NCI-H2227 (cell line): ENCODE data around the gene CDX2.
"Not testable (repeated sequence)": the region's sequence is repeated elsewhere in the genome, so short reads cannot be mapped to it uniquely, and the experiment has no call there.

Experiments used
- DNase-seq: peaks from one replicate; lab custom pipeline; 2025; ENCODE audit not compliant: unreplicated experiment; lab: John Stamatoyannopoulos, UW

The CDX2 gene, protein sequence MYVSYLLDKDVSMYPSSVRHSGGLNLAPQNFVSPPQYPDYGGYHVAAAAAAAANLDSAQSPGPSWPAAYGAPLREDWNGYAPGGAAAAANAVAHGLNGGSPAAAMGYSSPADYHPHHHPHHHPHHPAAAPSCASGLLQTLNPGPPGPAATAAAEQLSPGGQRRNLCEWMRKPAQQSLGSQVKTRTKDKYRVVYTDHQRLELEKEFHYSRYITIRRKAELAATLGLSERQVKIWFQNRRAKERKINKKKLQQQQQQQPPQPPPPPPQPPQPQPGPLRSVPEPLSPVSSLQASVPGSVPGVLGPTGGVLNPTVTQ

DNA sequence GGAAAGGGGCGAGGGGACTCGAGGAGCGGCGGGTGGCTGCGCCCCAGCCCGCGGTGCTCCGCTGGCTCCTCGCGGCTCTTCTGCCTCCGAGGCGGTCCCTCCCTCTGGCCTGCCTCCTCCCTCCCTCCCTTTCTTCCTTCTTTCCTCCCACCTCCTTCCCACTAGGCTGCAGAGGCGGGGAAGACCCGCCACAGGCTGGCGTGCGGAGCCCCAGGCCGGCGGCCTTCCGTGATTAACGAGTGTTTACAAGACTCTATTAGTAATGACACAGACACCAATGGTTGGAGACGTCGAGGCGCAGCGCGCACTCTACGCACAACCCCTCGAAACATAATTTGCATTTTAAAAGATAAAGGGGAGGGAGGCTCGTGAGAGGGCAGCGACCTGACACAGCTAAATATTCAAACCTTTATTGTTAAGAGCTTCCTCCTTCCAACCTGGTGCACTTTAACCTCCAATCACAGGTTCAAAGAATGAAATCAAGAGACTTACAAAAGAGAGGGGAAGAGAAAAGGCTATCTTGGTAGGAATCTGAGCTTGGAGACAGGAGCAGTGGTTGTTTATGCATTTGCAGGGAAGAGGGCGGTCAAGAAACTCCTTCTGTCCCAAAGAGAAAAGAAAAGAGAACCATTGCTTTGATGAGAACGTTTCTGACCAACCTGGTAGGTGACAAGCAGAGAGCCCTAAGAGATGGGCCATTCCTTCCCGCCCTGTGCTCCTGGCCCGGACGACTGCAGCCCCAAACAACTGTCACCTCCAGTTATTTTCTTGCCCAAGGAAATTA, at the start of gene CDX2:
Gene CDX2, minus strand, starts transcription at position 234 of the 784 bp plus-strand sequence. CDS start 309 bp downstream, outside the sequence.
- DNase-seq = no peak

DNA sequence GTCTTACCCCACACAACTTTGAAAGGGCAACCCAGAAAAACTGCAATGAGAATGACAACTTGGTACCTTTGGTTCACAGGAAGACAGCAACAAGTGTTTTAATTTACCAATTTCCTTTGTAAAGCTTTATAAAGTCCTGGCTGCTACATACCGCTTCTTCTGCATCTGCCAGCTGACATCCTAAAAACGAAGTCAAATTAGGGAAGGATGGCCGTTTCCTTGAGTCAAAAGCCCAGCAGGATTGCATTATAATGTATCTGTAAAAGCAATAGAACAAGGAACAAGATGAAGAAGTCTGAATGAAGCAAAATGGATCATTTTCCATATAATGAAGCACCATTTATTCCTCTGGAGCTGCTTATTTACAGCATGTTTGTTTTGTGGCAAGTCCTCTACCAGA, 45.2 kb upstream of the CDX2 start:
- DNase-seq = no peak

DNA sequence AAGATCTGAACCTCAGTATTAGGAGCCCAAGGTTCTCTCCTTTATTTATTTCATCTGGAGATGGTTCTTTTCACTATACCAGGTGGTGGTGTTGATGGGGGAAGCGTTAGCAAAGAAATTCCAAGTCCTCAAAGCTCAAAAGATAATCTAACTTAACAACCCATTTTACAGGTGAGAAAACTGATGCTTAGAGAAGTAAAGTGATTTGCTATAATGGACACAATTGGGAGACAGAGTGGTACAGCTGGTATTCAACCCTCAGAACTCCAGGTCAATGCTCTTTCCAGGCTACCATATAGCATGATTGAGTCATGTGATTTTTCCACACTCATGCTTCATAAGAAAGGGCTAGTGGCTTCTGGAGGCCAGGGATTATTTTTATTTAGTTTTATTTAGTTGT, 44.4 kb upstream of the CDX2 start:
- no peak for DNase-seq

DNA sequence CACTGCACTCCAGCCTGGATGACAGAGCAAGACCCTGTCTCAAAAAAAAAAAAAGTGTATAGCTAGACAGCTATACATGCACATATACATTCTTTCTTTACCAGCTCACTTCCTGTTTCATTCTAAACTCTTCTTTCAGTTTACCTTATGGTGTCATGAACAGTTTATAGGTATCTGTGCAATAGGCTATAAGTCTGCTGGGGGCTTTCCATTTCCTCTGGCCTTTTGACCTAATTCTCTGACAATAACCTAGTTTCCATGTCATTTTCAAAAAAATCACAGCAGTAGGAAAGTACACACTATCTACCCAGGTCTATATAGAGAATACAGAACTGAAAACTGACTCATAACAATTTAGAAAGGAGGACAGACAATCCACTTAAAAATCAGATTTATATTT, 43.8 kb upstream of the CDX2 start:
- no peak for DNase-seq

DNA sequence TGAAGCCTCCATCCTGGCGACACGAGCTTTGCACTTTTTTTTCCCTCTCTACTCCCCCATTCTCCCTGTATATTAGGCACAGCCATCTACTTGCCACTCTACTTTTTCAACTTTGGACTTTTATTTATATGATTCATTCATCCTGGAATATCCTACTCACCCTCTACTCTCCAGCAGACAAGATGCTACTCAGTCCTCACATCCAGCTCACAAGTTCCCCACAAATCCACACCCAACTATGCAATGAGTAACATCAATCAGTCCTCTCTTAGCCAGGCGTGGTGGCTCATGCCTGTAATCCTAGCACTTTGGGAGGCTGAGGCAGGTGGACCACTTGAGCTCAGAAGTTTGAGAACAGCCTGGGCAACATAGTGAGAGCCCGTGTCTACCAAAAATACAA, 43.3 kb upstream of the CDX2 start:
- no peak for DNase-seq

DNA sequence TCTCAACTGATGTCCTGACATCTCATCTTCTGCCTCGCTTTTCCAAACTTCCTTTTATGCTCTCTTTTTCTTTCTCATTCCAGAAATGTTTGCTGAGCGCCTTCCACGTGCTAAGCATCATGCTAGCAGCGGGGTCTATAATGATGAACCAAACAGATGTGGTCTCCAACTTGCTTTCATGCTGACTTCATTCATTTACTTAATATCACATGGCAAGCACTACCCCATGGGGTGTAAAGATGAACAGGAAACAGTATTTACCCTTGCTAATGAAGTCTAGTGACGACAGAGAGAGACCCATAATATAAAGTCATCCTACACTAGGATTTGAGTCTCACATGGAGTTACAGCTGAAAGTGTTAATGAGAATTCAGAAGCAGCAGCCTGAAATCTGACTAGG, 40.9 kb upstream of the CDX2 start:
- no peak for DNase-seq

DNA sequence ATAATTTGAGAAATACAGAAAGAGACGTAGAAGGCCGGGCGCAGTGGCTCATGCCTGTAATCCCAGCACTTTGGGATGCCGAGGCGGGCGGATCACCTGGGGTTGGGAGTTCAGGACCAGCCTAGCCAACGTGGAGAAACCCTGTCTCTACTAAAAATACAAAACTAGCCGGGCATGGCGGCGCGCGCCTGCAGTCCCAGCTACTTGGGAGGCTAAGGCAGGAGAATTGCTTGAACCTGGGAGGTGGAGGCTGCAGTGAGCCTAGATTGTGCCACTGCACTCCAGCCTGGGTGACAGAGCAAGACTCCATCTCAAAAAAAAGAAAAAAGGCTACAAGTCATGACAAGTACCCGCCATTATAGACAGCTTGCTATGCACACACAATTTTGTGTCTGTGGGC, 35.9 kb upstream of the CDX2 start:
- not testable (repeated sequence) for DNase-seq

DNA sequence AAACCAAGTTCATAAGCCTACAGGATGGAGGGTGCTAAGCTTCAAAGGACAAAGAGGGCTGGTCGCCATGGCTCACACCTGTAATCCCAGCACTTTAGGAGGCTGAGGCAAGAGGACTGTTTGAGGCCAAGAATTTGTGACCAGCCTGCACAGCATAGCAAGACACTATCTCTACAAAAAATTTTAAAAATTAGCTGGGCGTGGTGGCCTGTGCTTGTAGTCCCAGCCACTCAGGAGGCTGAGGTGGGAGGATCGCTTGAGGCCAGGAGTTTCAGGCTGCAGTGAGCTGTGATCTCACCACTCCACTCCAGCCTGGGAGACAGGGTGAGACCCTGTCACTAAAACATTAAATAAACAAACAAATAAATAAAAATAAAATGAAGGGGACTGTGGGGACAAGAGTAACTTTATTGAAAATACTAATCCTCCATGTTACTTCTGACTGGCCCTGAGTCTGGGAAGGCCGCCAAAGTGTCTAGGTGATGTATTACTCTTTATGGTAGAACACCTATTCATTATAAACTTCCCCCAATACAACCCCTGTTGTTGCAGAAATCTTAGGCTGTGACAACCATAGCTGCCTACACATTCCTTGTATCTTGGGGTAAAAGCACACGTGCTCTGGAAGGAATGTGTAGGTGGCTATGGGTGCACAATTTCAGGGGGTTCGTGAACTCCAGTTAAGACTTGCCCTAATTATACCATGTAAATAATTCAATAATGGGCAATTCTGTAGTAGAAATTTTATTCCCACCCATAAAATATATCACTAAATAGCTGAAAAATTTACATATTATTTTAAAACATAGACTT, 34.0 kb upstream of the CDX2 start:
- no peak for DNase-seq

DNA sequence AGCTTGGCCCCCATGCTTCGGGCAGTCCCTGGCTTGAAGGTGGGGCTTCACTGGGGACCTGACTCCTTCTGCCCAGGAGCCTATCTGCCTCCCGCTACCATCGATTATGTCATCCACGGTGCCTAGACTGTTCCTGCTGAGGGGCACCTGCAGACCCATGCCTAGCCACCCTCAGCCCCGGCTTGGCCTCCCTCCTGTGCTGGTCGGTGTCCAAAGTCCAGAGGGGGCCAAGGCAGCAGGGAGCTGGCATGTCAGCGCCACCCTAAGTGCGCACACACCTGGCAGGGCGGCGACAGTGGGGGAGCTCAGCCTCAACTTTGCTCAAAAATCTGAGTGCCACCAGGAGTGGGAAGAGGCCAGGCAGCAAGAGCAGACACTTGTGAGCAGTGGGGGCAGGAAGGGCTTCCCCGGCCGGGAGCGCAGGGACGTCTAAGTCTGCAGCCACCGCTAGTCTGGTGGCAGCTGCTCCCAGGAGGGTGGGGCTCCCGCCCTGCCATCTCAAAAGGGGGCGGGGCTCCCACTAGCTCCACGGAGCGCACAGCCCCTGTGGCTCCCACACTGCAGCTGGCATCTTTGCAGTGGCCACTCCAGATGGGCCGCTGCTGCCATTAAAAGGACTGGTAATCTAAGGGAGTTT, 32.8 kb upstream of the CDX2 start:
- DNase-seq = peak; percentile 1

DNA sequence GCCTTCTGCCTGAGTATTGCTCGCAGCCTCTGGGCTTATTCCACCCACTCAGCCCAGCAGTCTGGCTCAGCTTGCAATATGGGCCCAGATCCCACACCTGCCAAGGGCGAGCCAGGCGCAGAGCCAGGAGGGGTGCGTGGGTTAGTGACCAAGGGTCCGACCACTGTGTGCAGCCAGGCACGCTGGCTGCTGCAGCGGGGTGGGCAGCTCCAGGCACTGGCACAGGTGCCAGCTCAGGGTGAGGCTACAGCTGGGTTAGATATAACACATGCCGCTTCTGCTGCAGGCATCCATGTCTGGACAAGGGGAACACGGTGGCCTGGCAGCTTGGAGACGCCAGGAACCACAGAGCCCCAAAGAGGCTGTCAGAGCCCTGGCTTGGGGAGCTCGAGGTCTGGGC, 31.9 kb upstream of the CDX2 start:
- DNase-seq = no peak

DNA sequence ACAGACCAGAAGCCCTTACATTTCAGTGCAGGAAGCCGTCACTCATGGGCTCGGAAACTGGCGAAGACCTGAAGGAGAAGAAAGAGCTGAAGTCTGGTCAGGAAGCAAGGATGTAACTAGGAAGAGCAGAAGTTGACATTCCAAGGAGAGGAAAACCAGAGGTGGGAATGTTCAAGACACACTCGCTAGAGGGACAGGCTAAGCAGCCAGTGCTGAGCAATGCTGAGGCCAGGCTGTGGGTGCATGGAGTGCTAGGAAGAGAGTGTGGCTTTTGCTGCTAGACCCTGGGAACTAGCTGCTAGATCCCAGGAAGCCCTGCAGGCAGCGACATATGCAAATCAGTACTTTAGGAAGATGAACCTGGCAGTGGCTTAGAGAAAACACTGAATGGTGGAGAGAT, 31.5 kb upstream of the CDX2 start:
- DNase-seq = no peak

DNA sequence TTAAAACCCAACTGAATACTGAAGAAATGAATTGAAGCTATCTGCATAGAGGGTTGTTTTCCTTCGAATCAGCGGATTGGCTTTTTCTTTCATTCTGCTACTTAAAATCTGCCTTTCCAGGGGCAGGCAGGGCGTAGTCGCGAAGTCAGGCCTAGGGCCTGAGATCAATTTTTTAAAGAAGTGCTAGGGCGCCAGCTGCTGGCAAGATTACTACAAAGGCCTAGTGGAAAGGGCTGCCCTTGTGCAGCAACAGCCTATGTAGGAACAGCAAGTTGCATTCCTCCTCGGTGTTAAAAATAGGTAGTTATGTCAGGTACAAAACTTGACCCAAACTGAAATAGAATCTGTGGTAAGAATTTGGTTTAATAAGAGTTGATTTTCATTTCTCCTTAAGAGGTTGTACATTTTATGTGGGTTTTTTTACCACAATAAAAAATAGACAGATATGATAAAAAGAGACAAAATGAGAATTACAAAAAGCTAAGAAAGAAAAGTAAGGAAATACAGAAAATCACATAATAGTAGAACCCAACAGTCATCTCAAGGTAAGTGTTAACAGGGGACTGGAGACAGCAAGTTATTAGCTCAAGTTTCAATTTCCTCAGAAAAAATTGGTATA, 28.9 kb upstream of the CDX2 start:
- DNase-seq = peak; percentile 3

DNA sequence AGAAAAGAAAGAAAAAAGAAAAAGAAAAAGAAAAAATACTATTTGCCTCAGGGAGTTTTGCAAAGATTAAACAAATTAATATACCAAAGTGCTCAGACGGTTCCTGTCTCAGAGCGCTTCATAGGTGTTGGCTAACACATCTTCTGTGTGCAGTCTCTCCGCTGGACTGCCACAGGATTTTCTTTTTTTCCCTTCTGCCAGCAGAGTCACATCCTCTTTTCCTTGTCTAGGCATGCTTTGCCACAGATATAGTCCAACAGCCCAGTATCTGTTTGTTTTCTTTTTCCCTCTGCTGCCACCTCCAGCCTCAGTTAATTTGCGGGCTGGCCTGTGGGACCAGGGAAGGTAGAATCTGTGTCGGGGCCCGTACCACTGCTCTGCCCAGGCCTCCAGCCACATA, 22.8 kb upstream of the CDX2 start:
- DNase-seq = no peak

DNA sequence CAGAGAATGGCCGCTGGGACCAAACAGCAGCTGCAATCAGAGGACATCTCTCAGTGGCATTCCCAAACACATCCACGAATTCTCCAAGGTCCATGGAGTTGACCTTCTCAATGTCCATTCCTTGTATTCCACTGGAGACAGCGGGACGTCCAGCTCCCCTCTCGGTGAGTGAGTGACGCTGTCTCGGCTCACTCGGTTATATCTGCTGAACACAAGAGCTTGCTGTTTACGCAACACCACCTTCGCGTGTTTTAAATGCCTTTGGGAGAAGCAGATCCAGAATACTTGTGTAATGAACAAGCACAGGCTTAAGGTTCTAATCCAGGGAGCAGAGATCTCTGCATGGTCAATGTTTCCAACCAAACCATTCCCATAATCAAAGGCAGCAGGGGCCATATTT, 19.4 kb upstream of the CDX2 start, which contains the start of gene URAD:
Gene URAD, minus strand, starts transcription at position 174 of the 400 bp plus-strand sequence. Its CDS starts 56 bp downstream, at position 118.
- DNase-seq = no peak

DNA sequence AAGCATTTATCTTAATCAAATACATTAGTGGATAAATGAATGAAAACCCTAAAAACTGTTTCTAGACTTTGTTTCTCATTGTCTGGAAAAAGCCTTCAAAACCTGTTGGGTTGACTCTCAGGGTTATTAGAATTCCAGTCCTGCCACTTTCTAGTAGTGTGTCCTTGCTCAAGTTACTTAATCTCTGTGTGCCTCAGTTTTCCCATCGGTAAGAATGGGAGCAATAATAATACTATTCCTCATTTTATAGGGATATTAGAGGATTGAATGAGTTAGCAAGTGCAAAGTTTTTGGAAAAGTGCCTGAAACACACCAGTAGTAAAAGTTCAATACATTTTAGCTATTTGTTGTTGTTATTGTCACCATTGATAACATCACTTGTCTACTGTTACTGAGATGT, 16.5 kb upstream of the CDX2 start:
- DNase-seq = no peak

DNA sequence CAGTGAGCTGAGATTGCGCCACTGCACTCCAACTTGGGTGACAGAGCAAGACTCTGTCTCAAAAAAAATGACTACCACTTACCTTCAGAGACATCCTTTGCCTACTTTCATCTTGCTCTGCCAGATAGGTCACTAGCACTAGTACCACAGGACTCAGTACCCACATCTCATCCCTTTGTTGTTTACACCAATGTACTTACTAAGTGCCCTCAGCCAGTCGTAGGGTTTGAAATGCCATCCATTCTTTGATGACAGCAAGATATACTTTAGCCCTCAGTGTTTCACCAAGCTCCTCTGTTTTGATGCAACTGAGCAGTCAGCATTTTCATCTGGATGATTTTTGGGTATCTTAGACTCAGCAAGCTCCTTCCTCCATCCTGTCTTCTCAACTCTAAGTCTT, 13.2 kb upstream of the CDX2 start:
- DNase-seq = no peak

DNA sequence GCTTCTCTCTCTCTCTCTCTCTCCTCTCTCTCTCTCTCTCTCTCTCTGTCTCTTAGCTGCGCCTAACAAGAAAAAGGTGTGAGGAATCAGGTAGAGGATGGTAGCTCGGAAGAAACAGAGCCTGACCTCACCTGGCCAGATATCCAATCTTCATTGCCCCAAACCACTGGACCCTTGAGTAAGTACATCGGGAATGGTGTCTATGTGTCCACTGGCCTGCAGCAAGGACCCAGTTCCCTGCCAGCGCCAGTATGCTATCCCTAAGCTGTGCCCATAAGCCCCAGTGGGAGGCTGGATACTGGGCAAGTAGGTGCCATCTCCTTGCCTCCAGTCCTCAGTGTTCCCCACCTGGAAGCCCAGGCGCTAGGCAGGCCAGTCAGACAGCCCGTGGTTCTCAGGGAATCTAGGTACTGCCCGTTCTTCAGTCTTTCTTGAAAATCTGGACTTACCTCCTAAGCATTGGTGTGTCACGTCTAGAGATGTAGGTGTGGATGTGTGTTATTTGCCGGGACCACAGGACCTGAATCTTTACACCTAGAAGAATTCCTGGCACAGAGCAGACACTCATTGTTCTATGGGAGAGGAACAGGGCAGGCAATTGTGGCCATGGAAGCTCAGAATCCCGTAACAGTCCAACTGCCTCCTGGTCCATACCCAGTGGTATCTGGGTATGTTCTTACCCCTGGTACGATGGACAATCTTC, 12.0 kb upstream of the CDX2 start:
- no peak for DNase-seq

DNA sequence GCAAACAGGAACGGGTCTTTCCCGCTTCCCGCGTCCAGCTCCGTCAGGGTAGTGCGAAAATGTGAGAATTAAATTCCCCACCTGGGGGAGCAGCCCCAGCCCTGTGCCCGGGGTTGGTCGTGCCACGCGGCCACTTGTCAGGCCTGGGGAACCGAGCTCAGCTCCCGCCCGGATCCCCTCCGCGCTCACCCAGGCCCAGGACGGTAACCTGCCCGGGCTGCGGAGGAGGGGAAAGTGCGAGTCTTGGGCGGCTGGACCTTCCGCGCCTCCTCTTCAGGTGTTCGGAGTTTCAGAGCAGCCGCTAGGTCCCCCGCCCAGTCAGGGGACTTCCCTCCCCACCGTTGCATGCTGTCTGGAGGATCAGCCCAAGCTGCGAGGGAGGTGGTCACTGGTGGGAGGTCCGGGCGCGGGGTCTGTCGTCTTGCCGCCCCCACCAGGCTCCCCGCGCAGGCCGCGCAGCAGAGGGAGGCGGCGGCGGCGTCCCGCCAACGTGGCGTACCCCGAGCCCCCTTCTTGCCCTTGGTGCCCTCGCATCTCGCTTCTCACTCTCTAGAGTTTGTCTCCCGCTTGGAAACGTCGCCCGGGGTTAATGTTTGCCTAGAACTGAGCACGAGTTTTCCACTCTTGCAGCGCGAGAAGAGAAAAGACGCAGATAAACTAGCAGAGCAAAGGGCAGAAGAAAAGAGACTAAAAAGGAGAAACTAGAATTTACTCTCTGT, 11.3 kb upstream of the CDX2 start:
- DNase-seq = no peak

DNA sequence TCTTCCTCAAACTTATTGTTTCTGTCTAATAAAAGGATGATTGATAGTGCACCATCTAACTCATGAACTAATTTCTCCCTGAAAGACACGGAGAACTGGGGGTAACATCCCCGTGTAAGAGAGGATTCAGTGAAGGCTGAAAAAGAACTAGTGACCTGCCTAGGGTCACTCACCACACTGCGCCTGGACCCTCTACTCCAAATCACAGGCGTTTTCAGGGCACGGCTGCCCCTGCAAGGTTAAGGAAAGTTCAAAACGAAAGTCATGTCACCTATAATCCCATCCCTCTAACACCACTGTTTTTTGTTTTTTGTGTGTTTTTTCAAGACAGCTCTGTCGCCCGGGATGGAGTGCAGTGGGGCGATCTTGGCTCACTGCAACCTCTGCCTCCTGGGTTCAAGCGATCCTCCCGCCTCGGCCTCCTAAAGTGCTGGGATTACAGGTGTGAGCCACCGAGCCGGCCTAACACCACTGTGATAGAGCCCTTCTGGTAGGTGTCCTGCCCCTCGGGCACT, 10.7 kb upstream of the CDX2 start:
- DNase-seq = no peak
